HG03575 (cell line): ENCODE measurements around the gene CERK.
"Not testable (repeated sequence)": the region's sequence is repeated elsewhere in the genome, so short reads cannot be mapped to it uniquely, and the experiment has no call there.

Experiments
- ATAC-seq: cut with Tn5 transposase; IDR thresholded peaks from one replicate; pipeline ENCODE4 v1.9.1; 2021; ENCODE audit not compliant: unreplicated experiment, insufficient number of reproducible peaks, low FRiP score; ENCODE audit errors: extremely low read depth

The CERK gene

DNA sequence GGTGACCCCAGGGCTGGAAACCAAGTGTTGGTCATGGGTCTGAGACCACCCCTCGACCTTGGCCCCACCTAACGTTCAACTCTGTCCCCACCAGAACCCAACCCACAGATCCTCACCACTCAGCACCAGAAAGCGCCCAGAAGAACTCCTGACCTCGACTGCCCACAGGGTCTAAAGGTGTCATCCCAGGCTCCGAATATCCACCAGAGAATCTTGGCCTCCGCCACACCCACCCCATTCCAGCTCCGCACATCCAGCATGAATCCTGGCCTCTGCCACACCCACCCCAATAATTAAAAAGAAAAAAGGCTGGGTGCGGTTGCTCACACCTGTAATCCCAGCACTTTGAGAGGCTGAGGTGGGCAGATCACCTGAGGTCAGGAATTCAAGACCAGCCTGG, 1.3 kb downstream of the CERK start:
- no peak for ATAC-seq

DNA sequence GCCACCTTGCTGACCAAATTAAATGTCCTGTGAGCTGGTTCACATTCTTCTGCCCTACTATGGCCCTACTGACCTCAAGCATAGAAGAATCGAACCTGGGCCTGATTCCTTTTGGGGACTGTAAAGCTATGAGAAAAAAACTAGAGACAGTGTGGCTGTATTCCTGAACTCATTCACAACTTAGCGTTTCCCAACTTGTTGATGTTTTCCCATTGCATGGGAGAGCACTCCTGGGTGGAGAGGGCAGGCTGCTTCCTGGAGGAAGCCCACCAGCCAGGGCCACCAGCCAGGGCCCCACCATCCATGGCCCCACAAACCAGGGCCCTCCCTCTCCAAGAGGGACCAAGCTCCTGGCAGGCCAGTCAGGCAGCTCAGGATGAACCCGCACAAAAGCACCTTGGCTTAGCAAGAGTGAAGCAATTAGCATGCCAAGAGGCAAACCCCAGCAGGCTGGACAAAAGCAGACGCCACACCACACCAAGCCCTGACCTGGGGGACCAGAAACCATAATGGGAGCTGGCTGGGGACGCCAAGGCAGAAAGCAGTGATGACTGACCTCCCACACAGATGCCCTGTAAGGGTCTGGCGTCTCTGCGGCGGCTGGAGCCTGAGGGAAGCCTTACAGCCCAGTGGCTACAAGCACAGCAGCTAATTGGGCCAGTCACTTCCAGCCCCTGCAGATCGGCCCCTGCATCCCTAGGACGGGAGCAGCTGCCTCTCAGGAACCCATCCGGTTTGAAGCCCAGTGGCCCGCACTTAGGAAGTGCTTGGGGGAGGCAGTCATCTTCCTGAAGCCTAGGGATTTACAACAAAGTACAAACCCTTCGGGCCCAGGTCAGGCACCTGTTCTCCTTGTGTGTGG, 2.1 kb downstream of the CERK start:
- ATAC-seq, result no peak

DNA sequence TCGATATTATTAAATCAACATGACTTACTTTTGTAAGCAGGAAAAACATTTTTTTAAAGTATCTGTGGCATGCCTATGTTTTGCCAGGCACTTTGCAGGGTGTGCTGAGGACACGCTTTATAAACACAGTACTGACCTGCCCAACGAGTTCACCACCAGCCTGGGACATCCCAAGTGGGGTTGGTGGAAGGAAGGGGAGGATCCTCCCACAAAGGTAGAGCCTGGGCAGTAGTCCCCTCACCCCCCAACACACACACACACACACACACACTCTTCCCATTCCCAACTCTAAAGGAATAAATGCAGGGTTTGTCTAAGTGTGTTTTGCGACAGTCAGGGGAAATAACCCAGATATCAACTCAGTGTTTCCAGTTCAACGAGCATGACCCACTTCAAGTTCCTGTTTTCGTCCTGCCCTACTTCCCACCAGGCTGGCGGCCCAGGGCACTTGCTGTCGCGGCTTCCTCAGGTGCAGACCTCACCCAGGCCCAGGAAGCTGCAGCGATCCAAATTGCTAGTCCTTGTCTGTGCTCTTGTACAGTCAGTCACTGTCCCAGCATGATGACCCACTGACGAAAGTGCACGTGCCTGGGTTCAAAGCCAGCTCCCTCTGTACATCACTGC, 3.1 kb downstream of the CERK start:
- no peak for ATAC-seq

DNA sequence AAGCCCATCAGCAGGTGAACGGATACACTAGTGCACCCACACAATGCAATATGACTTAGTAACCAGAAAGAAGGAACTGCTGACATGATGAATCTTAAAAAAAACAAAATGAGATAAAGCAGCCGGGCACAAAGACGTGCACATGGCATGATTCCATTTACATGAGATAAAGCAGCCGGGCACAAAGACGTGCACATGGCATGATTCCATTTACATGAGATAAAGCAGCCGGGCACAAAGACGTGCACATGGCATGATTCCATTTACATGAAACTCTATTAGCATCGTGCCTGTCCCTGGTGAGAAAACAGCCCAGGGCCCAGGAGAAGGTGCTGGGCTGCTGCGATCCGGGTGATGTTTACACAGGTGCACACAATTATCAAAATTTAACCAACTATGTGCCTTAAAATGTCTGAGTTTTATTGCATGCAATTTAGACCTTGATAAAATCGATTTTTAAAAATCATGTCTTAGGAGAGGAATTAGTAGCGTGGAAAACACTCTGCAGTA, 3.8 kb downstream of the CERK start:
- ATAC-seq, result not testable (repeated sequence)

DNA sequence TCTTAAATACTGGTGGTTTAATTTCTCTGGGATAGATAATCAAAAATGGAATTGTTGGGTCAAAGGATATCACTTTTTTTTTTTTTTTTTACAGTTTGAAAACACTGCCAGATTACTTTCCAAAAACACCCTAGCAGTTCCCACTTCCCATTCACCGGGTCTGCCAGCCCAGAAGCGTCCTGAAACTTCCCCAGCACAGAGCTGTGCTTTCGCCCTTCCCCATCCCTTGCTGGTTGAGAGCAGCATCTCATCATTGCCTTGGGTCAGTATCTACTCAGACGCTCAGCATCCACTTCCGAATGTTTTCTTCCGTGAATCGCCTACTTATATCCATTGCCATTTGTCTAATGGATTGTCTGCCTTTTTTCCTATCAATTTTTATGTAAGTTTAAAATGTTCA, 5.5 kb downstream of the CERK start:
- ATAC-seq, result no peak

DNA sequence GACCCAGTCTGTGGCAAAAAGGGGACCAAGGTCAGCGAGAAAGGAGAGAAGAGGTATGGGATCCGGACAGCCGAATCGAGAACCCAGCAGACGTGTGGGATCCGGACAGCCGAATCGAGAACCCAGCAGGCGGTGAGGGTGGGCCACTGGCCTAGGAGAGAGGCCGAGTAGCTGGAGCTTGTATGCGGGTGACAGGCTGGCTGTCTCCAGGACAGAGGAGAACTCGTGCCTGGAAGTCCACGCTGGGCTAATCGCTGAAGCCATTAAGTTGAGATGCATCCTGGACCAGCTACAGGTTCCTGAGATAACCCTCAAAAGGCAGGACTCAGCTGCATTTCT, 6.0 kb downstream of the CERK start:
- no peak for ATAC-seq

DNA sequence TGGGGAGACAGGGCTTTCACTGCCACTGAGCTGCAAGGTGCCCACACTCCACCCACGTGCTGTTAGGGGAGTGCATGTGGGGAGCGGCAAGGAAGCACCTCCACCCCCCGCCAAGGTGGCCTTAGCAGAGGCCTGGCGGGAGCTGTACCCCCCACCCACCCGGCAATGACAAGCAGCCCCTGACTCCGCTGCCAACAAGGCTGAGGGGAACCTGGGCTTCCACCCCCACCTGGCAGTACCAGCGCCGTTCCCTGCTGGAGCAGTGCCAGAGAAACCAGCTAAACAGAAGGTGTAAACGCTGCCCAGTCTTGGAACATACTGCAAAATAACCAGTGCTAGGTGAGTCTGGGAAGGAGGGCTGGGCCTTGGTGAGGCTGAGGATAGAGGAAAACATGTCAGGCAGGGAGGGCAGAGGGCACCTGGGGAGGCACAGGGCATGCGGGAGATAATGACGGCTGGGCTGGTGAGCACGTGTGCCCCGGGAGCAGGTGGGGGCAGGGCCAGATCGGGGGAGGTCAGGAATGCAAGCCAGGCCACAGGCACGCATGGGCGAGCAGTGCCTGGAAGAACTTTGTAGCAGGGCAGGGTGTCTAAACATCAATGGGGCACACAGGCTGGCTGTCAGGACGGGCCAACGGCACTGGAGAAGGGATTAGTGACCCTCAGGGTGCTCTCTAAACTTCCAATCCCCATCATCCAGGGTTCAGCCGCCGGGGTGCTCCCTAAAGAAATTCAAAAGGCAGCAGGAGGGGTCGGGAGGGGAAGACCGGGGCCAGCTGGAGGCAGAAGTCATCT, 6.6 kb downstream of the CERK start:
- ATAC-seq, result no peak

DNA sequence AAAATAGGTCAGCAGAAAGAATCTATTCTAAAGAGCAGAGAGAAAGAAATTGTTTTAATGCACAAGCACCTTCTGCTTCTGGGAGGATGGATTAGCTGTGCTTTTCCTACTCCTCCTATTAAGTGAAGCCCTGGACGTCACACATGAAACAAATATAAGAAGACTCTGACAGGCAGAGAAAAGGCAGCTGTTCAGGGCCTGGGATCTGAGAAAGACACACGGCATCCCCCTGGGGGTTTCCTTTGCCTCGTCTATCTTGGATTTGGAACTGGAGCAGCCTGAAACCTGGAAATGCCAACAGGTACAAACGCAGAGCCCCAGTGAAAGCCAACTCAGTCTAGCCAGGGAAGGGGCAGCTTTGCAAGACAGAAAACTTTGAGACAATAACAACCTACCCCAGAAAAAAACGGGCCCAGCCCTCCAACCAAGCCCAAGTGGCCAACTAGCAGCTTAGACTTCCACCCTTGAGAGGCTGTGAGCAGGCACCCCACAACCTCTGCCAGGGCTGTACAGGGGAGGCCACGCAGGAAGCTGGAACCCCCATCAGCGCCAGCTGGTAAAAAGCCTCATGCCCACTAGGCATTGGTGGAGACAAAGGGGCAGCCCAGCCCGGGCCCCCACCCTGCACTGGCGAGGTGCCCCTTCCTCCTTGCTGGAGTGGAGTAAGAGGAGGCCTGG, 7.3 kb downstream of the CERK start:
- no peak for ATAC-seq

DNA sequence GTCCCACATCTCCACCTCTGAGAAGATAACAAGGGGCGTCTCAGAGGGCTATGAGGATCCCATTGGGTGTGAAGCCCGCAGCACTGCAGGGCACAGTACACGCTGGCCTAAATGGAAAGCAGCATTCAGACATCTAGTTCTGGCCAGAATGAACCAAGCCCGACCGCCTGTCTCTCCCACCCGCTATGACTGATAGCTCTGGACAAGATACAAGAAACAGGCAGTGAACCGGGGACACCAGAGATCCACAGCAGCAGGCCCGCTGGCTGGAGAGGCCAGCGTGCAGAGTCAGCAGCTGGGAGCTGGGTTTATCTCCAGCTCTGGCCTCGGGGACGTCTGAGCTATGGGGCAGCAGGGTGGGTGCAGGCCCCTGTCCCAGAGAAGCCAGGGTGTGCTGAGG, 9.6 kb downstream of the CERK start:
- ATAC-seq, result no peak

DNA sequence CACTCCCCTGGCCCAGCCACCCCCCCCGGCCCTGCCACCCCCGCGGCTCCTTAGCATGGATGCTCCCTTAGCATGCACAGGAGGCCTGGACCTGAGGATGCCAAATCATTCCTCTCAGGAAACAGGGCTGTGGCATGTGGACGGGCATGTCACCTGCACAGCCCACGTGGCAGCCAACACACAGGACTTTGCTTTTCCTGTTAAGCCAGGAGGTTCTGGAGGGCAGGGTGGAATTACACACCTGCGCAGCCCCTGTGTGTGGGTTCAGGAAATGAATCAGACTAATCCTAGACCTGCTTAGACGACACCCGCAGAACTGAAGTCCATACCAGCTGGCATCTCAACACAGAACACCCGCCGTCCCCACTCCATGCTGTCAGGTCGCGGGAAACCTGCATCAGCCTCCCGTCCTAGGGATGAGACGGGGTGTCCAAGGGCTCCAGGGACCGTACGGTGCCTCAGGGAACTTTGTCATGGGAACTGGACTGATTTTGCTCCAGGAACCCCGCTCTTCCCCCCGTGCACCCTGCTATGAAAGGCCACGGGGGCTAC, 10.2 kb downstream of the CERK start:
- no peak for ATAC-seq

DNA sequence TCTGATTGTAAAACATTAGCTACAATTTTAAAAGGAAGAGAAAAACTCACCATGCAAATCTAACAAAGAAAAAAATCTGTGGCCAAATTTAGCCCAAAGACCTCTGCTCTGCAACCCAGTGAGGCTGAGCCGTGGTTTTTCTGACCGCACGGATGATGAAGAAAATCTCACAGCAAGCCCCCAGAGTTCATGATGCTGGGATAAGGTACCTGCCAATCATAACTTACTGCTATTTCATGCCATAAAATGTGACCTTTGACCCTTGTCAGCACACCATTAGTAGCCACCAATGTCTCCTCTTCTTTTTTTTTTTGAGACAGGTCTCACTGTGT, 11.1 kb downstream of the CERK start:
- no peak for ATAC-seq

DNA sequence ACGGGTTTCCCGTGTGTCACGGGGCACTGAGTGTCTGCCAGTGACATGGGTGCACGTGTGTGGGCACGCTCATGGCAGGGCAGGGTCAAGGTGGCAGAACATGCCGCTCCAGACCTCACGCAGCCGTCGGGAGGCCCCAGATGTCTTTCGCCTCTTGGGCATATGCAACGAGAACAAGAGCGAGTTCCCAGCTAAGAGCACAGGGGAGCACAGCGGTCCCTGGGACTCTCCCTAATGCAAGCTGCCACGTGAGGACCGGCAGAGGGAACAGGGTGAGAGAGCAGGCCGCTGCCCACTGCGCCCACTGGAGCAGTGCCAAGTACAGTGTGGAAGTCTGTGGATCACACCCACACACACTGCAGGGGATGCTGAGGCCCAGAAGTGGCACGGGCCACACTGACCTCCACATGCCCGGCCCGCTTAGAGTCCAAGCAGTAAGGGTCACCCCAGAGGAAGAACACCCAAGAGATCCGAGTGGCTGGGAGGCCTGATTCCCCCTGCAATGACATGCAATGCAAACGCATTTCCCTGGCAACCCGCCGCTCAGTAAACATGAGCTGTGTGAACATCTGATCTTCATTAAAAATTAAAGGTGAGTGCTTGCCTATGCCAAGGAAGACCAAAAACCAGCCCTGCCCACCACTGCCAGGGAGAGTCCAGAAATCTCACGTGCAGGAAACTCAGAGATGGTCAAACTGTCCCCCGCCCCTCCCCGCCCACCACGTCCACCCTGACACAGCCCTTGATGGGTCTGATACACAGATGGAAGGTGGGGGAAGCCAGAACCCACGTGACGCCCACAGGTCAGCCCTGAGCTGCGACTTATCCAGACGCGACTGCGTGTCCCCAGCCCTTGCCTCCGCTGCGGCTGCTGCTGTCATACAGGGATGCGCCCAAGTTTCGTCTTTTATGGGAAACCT, 11.7 kb downstream of the CERK start:
- ATAC-seq, result no peak

DNA sequence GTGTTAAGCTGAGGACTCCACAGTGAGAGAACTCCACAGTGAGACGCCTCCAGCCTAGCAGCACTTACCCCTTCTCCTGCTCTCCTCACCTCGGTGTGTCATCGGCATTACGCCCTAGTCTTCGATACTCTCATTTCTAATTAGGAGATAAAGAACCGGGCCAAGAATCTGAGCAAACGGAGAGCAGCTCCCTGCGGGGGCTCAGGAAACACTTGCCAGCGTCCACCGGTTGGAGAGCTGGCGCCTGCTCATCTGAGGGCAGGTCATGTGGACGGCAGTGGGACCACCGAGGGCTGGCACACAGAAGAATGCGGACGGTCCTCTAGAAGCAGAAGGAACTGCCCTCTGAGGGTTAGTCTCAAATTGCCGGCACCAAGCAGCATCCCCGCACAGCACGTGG, 13.0 kb downstream of the CERK start:
- no peak for ATAC-seq

DNA sequence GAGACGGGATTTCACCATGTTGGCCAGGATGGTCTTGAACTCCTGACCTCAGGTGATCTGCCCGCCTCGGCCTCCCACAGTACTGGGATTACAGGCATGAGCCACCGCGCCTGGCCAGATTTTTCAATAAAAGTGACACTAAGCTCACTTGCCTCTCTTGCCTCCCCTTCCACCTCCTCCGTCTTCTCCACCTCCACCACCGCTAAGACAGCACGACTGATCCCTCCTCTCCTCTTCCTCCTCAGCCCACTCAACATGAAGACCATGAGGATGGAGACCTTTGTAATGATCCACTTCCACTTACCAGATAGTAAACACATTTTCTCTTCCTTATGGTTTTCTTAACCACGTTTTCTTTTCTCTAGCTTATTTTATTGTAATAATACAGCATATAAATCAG, 14.2 kb downstream of the CERK start:
- ATAC-seq, result no peak

DNA sequence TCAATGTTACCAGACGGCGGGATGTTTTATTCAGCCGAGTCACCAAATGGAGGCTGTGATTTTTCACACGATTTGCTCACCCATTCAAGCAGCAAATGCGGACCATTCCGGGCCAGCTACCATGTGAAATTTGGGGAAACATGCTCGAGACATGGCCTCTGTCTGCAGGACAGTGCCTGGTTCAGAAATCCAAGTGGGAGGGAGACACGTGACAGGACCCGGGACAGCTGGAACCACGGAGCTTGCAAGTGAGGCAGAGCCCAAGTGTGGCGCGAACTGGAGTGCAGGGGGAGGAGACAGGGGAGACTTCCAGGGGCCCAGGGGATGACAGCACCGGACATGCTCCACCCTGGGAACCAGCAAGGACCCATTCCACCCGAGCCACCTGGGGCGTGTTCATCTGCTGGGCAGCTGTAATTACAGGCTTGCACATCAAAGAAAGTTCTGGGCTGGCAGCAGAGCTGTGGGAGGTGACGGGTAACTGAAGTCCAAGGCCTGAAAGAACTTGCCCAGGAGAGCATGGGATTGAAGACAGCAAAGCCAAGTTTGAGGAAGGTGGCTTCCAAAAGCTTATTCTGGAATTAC, 16.5 kb downstream of the CERK start:
- no peak for ATAC-seq

DNA sequence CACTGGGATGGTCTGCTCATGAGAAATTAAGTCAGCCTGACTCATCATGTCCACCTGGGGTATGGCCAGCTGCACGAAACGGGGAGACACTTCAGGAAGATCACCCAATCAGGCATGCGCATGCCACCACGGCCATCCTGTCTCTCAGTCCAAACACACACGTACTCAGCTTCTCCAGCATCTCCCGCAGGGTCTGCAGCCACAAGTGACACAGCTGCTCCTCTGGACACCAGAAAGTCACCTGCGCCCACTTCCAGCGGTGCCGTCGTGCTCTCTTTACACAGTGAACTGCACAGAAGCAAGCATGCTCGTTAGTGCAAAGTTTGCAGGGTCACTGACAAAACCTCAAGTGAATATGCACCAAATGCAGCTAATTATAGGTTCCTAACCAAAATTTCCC, 18.1 kb downstream of the CERK start:
- ATAC-seq, result no peak

DNA sequence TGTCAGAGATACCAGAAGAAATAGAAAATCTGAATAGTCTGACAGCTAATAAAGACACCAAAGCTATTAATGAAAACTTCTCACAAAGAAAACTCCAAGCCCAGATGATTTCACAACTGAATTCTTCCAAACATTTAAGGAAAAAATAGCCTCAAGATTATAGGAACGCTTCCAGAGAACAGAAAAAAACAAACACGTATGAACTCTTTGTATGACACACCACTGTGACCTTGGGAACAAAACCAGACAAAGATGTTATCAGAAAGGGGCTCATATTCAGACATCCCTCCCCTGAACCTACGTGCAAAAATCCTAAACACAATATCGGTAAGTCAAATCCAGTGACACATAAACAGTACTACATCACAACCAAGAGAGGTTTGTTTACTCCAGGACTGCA, 23.5 kb downstream of the CERK start:
- ATAC-seq, result no peak

DNA sequence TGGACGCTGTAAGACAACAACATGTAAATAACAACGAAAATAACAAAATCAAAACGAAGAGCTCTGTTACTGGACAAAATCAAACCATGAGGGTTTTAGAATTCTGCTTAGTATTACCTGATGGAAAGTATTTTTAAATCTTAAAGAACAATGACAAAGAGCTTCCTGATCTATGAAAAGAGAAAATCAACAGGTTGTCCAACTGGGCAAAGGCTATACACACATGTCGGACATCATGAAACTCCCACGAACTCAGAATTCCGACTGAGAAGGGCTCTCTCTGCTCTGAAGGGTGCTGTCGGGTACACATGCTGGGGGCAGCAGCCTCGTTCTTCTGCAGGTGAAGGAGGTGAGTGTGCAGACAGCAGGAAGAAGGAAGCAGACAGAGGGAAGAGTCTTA, 25.8 kb downstream of the CERK start:
- ATAC-seq, result no peak
